ENCODE results near the gene DNAJB7. TPM values are rescaled to one million over a fixed set of nuclear protein-coding genes. Genes with fewer than 3 reads are reported as not detected.

The DNAJB7 gene
- polyA plus RNA-seq, 3 donors: not detected

- Mint-ChIP-seq H3K4me1 (peaks cover 5% of the 10 kb centered on the region), H3K27ac (no peak overlapping the region)
Measured at GRCh38 chr22:40894417-40894816, 32.5 kb upstream of the DNAJB7 start.

GRCh38 chr22:40890881-40891280 is 29.0 kb upstream of the DNAJB7 start:
- H4K20me1 ChIP-seq (ENCODE audit: insufficient read depth, low read length): no peaks in the 10 kb centered on the region
- no peak overlapping the region for H3K4me2 ChIP-seq (replicated peaks; ENCODE audit: extremely low read depth, low read length, poor library complexity, severe bottlenecking)
- Mint-ChIP-seq H3K4me1 (no peaks in the 10 kb centered on the region), H3K27me3 (ENCODE audit: low read depth in 3 of 3) (peaks cover 0 to 2% (median 0%) of the 10 kb centered on the region in 3 donors), H3K36me3 (peaks cover 31 to 38% of the 10 kb centered on the region in 2 donors), H3K9me3 (no peaks in the 10 kb centered on the region), H3K27ac (no peak overlapping the region), H3K4me3 (no peak overlapping the region)
- no peaks in the 10 kb centered on the region for H3K27me3 ChIP-seq (ENCODE audit: control insufficient read depth in 2 of 2, insufficient read depth in 2 of 2, low read length in 2 of 2)
- H3K9me3 ChIP-seq (replicated peaks in 1 of 2; ENCODE audit: control insufficient read depth in 1 of 2, insufficient read depth in 1 of 2, low read length in 2 of 2): no peaks in the 10 kb centered on the region
- no peak overlapping the region for H3K4me3 ChIP-seq (replicated peaks in 1 of 3; ENCODE audit: low read depth in 2 of 3, low read length in 3 of 3)
- H3K4me1 ChIP-seq (ENCODE audit: control insufficient read depth in 1 of 2, insufficient read depth in 2 of 2, low read length in 2 of 2): no peaks in the 10 kb centered on the region
- no peaks in the 10 kb centered on the region for H3K79me2 ChIP-seq (ENCODE audit: insufficient read depth, low read length)
- intact Hi-C loops (cut with micrococcal nuclease): loop anchor here (10.0 kb wide), 2 partner anchors 76 to 236 kb away; partner anchors contain the start of gene SLC25A17 (in 1 of the 2)
- no peak overlapping the region for H3K9ac ChIP-seq (ENCODE audit: insufficient read depth, low read length, poor library complexity, severe bottlenecking)
- no CpG with 5 or more reads among the region's 3 CpGs for WGBS (ENCODE audit: insufficient coverage)
- no peak overlapping the region for H3K27ac ChIP-seq (ENCODE audit: low read depth in 1 of 2, low read length in 2 of 2)
- no peak for TF ChIP-seq CTCF (IDR thresholded peaks at IDR 0.05)
- no peak overlapping the region for H2AFZ ChIP-seq (ENCODE audit: insufficient read depth, low read depth, low read length, poor library complexity, severe bottlenecking)
- peaks cover 4 to 31% of the 10 kb centered on the region in 2 donors for H3K36me3 ChIP-seq (replicated peaks in 1 of 2; ENCODE audit: control insufficient read depth in 1 of 2, insufficient read depth in 2 of 2, low read length in 2 of 2)
- DNase-seq: no peak

More at GRCh38 chr22:40894417-40894816, 32.5 kb upstream of the DNAJB7 start:
- H2AFZ ChIP-seq (ENCODE audit: insufficient read depth, low read depth, low read length, poor library complexity, severe bottlenecking): no peak overlapping the region
- H3K27ac ChIP-seq (ENCODE audit: low read depth in 1 of 2, low read length in 2 of 2): no peak overlapping the region
- H3K4me2 ChIP-seq (replicated peaks; ENCODE audit: extremely low read depth, low read length, poor library complexity, severe bottlenecking): no peak overlapping the region
- Mint-ChIP-seq H3K9me3 (no peaks in the 10 kb centered on the region), H3K36me3 (peaks cover 8 to 14% of the 10 kb centered on the region in 2 donors), H3K4me3 (no peak overlapping the region), H3K27me3 (ENCODE audit: low read depth in 3 of 3) (peaks cover 0 to 2% (median 0%) of the 10 kb centered on the region in 3 donors)
- H3K4me3 ChIP-seq (replicated peaks in 1 of 3; ENCODE audit: low read depth in 2 of 3, low read length in 3 of 3): no peak overlapping the region
- TF ChIP-seq CTCF (IDR thresholded peaks at IDR 0.05): no peak
- no peak overlapping the region for H3K9ac ChIP-seq (ENCODE audit: insufficient read depth, low read length, poor library complexity, severe bottlenecking)
- no peaks in the 10 kb centered on the region for H3K27me3 ChIP-seq (ENCODE audit: control insufficient read depth in 2 of 2, insufficient read depth in 2 of 2, low read length in 2 of 2)
- H3K79me2 ChIP-seq (ENCODE audit: insufficient read depth, low read length): no peaks in the 10 kb centered on the region
- peaks cover 2 to 3% of the 10 kb centered on the region in 2 donors for H3K36me3 ChIP-seq (replicated peaks in 1 of 2; ENCODE audit: control insufficient read depth in 1 of 2, insufficient read depth in 2 of 2, low read length in 2 of 2)
- 100% methylated on average over 1 of the region's 4 CpGs for WGBS (ENCODE audit: insufficient coverage)
- no peaks in the 10 kb centered on the region for H3K4me1 ChIP-seq (ENCODE audit: control insufficient read depth in 1 of 2, insufficient read depth in 2 of 2, low read length in 2 of 2)
- intact Hi-C loops (cut with micrococcal nuclease): loop anchor here (10.0 kb wide), 2 partner anchors 80 to 240 kb away; partner anchors contain the start of gene SLC25A17 (in 1 of the 2)
- H3K9me3 ChIP-seq (replicated peaks in 1 of 2; ENCODE audit: control insufficient read depth in 1 of 2, insufficient read depth in 1 of 2, low read length in 2 of 2): no peaks in the 10 kb centered on the region
- DNase-seq: no peak
- no peaks in the 10 kb centered on the region for H4K20me1 ChIP-seq (ENCODE audit: insufficient read depth, low read length)

Measured in CD14-positive monocyte (primary cell).